ENCODE data around the gene CSNK1D. TPM values are rescaled to one million over a fixed set of nuclear protein-coding genes. Genes with fewer than 3 reads are reported as not detected.

The CSNK1D gene
- total RNA-seq, 1 donor = 50.3 TPM

Other genes with a start within 250 kb of the CSNK1D start
- 0.59 and 1.8 TPM in 2 replicates for gene RAC3, start 242.0 kb downstream of the CSNK1D start, total RNA-seq
- gene DCXR, start 236.0 kb downstream of the CSNK1D start, total RNA-seq = 23.9 and 31.8 TPM in 2 replicates
- 46.3 and 52.7 TPM in 2 replicates for gene RFNG, start 221.9 kb downstream of the CSNK1D start, total RNA-seq
- 90.2 and 93.7 TPM in 2 replicates for gene GPS1, start 221.8 kb downstream of the CSNK1D start, total RNA-seq
- 43.8 and 43.9 TPM in 2 replicates for gene DUS1L, start 207.9 kb downstream of the CSNK1D start, total RNA-seq
- gene FASN, start 175.5 kb downstream of the CSNK1D start, total RNA-seq = 120 and 142 TPM in 2 replicates
- 21.0 and 25.9 TPM in 2 replicates for gene CCDC57, start 60.9 kb downstream of the CSNK1D start, total RNA-seq
- gene SLC16A3, start 44.7 kb downstream of the CSNK1D start, total RNA-seq = 129 and 222 TPM in 2 replicates
- not detected in 2 replicates for gene CD7, start 43.9 kb upstream of the CSNK1D start, total RNA-seq
- 5.8 and 11.5 TPM in 2 replicates for gene SECTM1, start 60.1 kb upstream of the CSNK1D start, total RNA-seq
- under 0.01 and 0.29 TPM in 2 replicates for gene TEX19, start 85.5 kb upstream of the CSNK1D start, total RNA-seq
- not detected in 2 replicates for gene UTS2R, start 98.1 kb upstream of the CSNK1D start, total RNA-seq
- gene HEXD, start 144.6 kb upstream of the CSNK1D start, total RNA-seq = 13.0 and 20.3 TPM in 2 replicates
- 25.3 and 27.4 TPM in 2 replicates for gene OGFOD3, start 144.9 kb upstream of the CSNK1D start, total RNA-seq
- 72.4 and 75.1 TPM in 2 replicates for gene CYBC1, start 177.1 kb upstream of the CSNK1D start, total RNA-seq
- gene NARF, start 185.0 kb upstream of the CSNK1D start, total RNA-seq = 34.4 and 36.8 TPM in 2 replicates
- 26.8 and 29.3 TPM in 2 replicates for gene FOXK2, start 246.0 kb upstream of the CSNK1D start, total RNA-seq

All from osteoblast (primary cell).